ENCODE measurements around the gene CSE1L.

The CSE1L gene

DNA sequence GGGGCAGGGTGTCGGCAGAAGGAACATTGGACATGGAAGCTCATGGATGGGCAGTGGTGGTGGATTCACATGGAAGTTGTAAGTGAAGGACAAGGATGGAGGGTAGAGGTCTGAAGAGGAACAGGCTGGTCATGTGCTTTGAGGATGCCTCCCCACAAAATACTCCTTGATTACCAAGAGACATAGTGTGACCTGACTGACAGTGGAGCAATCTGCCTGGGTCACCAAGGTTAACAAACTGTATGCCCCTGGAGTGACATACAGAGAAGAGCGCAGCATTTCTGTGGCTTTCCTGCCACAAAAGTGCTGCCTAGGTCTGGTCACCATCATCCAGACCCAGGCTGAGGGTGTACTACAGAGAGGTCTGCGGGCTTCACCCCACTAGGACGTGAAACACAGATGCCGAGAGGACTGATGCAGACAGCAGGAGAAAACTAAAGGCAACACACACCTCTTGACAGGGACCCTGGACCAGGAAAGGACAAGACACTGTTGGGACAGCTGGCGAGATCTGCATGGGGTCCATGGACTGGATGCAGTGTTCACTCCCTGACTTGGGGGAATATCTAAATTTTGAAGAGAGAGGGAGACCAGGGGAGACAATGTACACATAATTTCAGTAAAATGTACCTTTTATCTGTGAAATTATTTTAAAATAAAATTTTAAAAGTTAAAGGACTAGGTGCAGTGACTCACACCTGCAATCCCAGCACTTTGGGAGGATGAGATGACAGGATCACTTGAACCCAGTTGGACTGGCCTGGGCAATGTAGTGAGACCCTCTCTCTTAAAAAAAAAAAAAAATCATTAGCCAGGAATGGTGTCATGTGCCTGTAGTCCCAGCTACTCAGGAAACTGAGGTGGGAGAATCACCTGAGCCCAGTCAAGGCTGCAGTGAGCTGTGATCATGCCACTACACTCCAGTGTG is 64.9 kb downstream of the CSE1L start:
- no peak overlapping the region for H3K4me3 ChIP-seq (ENCODE audit: low read length)
- no peak for DNase-seq (ENCODE audit: low read depth)
- TF ChIP-seq, protein P1, sequence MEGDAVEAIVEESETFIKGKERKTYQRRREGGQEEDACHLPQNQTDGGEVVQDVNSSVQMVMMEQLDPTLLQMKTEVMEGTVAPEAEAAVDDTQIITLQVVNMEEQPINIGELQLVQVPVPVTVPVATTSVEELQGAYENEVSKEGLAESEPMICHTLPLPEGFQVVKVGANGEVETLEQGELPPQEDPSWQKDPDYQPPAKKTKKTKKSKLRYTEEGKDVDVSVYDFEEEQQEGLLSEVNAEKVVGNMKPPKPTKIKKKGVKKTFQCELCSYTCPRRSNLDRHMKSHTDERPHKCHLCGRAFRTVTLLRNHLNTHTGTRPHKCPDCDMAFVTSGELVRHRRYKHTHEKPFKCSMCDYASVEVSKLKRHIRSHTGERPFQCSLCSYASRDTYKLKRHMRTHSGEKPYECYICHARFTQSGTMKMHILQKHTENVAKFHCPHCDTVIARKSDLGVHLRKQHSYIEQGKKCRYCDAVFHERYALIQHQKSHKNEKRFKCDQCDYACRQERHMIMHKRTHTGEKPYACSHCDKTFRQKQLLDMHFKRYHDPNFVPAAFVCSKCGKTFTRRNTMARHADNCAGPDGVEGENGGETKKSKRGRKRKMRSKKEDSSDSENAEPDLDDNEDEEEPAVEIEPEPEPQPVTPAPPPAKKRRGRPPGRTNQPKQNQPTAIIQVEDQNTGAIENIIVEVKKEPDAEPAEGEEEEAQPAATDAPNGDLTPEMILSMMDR (conservative IDR thresholded peaks at IDR 0.05; ENCODE audit: low read depth, low read length) = no peak

DNA sequence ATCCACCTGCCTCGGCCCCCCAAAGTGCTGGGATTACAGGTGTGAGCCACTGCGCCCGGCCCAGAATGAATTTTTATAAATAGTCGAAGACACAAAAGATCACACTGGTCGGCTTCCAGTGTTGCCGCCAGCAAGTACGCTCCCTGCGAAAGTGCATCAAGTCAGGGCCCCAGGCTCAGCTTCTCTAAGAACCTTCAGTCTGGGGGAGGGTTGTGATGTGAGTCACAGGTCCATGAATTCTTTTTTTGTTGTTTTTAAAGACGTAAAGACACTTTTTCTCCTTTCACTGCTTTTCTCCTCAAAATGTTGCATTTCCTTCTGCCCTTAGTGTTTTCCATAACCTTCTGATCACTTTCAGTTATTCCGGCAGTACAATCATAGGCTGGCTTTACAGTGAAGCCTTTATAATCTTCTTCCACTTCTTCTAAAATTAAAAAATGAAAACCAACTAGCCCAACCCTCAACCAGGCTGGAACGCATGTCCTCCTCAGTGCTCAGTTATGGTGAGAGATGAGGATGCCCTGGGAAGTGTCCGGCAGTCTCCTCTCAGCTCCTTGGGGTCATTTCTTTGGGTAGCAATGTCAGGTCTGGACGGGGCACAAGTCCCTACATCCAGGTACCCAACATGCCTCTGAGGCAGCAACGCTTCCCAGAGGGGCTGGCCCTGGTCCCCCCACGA is 66.6 kb downstream of the CSE1L start:
- TF ChIP-seq, protein P1 (conservative IDR thresholded peaks at IDR 0.05; ENCODE audit: low read depth, low read length) = no peak
- H3K4me3 ChIP-seq (ENCODE audit: low read length) = no peak overlapping the region
- DNase-seq (ENCODE audit: low read depth) = no peak

DNA sequence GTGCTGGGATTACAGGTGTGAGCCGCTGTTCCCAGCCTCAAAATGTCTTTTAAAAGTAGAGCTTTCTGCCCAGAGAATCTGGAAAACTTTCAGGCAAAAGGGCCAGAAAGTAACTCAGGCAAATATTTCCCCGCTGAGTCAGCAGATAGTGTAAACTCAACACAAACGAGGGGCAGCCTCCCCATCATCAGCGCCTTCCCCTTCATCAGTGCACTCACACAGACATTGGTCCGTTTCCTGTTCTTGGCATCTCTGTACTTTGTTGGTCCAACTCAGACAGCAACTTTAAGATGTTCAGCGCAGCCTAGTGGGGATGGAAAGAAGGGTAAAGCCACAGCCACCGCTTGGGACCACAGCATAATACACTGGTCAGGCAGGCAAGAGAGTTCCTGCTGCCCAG is 69.5 kb downstream of the CSE1L start:
- no peak overlapping the region for H3K4me3 ChIP-seq (ENCODE audit: low read length)
- DNase-seq (ENCODE audit: low read depth) = no peak
- TF ChIP-seq, protein P1 (conservative IDR thresholded peaks at IDR 0.05; ENCODE audit: low read depth, low read length) = no peak

DNA sequence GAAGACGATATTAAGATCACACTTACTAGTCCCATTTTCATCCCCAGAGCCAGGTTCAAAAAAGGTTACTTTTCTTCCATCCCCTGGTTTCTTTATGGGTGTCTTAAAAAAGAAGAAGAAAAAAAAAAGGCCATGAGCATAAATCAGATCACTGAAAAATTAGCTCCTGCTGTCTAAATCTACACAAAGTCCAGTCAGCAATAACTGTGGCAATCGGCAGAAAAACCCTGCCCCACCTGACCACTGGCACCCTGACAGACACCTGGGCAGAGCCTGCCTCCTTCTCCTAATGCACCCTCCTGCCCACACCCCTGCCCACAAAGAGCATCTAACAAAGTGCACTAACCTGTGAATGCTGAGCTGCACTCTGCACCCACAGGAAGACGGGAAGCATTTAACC is 72.2 kb downstream of the CSE1L start:
- no peak overlapping the region for H3K4me3 ChIP-seq (ENCODE audit: low read length)
- TF ChIP-seq, protein P1 (conservative IDR thresholded peaks at IDR 0.05; ENCODE audit: low read depth, low read length) = no peak
- DNase-seq (ENCODE audit: low read depth) = no peak

DNA sequence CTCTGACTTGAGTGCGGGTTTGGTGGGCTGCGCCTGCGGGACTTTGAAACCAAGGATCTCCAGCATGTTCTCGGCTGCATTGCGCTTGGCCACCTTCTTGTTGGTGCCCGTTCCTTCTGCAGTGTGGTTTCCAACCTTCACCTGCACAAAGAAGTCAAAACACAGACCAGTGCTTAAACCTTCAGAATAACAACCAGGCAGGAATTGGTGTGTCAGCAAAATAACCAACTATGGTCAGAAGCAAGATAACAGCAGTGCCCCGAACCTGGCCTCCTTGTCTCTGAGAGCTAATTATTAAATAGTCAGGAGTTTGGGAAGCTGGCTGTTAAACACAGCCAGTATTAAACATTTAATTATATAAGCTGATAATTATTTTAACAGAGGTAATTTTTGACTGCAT is 73.9 kb downstream of the CSE1L start:
- TF ChIP-seq, protein P1 (conservative IDR thresholded peaks at IDR 0.05; ENCODE audit: low read depth, low read length) = no peak
- no peak for DNase-seq (ENCODE audit: low read depth)

DNA sequence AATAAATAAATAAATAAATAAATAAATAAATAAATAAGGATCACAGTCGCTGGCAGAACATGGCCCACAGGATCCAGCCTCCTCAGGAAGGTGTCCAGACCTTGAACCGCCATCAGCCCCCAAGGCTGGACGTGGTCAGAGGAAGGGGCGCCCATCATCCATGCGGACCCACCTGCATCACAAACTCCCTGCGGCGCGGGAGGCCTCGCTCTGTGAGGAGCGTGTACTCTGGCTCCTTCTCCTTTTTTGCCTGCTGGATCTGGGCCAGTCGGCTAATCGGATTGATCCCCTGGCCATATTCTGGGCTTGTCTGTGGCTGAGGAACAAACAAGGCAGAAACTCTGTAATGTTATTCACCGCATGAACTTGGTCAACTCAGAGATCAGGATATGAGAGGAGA is 76.8 kb downstream of the CSE1L start:
- TF ChIP-seq, protein P1 (conservative IDR thresholded peaks at IDR 0.05; ENCODE audit: low read depth, low read length) = no peak
- H3K4me3 ChIP-seq (ENCODE audit: low read length) = no peak overlapping the region
- no peak for DNase-seq (ENCODE audit: low read depth)

More for the DNA sequence above, 73.9 kb downstream of the CSE1L start:
- no peak overlapping the region for H3K4me3 ChIP-seq (ENCODE audit: low read length)

All from retinal pigment epithelial cell (primary cell).